VCaP (cell line): ENCODE data around the gene SLC45A2.

Source experiments
- H3K27ac ChIP-seq: fragments of 450-650 bp; 2 replicates; pipeline ENCODE4 v1.5.1; 2017
- CTCF ChIP-seq: fragments of 450-650 bp; conservative IDR thresholded peaks from 2 replicates; pipeline ENCODE4 v1.5.1; 2017; ENCODE audit warnings: mild to moderate bottlenecking, moderate library complexity

Gene SLC45A2

GRCh38 chr5:33978306-33978705 is 6.2 kb downstream of the SLC45A2 start:
- TF ChIP-seq CTCF = no peak
- no peak overlapping the region for H3K27ac ChIP-seq

- H3K27ac ChIP-seq = peak overlapping the region; percentile 48
- TF ChIP-seq CTCF = no peak
Measured at GRCh38 chr5:33976307-33976706, 8.2 kb downstream of the SLC45A2 start.

GRCh38 chr5:33975852-33976251 is 8.6 kb downstream of the SLC45A2 start:
- TF ChIP-seq CTCF = no peak

GRCh38 chr5:33973271-33973670 is 11.2 kb downstream of the SLC45A2 start:
- no peak for TF ChIP-seq CTCF
- H3K27ac ChIP-seq = no peak overlapping the region

More at GRCh38 chr5:33975852-33976251, 8.6 kb downstream of the SLC45A2 start:
- peak overlapping the region; percentile 48 for H3K27ac ChIP-seq

- H3K27ac ChIP-seq = no peak overlapping the region
- TF ChIP-seq CTCF = peak; percentile 83
Measured at GRCh38 chr5:33969572-33970452, 14.7 kb downstream of the SLC45A2 start.

- no peak overlapping the region for H3K27ac ChIP-seq
- TF ChIP-seq CTCF = no peak; the same call in 1 of the 2 replicates
Measured at GRCh38 chr5:33968211-33969005, 16.1 kb downstream of the SLC45A2 start.

GRCh38 chr5:33966805-33967204 is 17.7 kb downstream of the SLC45A2 start:
- H3K27ac ChIP-seq = no peak overlapping the region
- TF ChIP-seq CTCF = no peak
